ENCODE data around the gene PKIB. TPM values are rescaled to one million over a fixed set of nuclear protein-coding genes. Genes with fewer than 3 reads are reported as not detected.

PKIB gene
- polyA plus RNA-seq, 2 of the 4 experiments (the other 2 are of a cell fraction) = 0.37 to 1.5 TPM

DNA sequence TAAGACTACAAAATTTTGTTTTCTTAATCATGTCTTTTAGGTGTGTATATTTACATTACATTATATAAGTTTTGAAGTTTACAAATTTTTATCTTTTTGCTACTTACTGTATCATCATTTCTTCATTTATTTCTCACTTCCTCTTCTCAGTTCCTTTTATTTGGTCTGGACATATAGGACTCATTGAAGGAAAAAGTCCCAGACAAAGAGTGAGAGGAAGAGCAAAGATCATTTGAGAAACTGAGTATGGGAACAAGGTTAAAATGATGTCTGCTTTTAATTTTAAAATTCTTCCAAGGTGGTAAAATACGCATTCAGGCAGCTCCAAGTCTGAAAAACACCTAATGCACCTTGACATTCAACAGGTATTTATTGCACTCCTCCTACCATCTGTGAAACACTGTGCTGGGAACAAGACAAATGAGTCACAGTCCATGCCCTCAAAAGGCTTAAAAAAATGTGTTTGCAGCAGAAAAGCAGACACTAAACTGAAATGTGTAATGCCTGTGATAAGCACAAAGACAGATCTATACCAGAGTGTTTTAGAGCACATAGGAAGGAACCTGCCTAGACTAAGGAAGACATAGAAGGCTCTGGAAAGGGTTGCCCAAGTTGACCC, 63.2 kb downstream of the PKIB start:
- 20% methylated on average over 1 of the region's 1 CpG for WGBS (ENCODE audit: missing lambda C conversion rate)
- ATAC-seq = no peak
- ChIA-PET CTCF (no interaction called here), POLR2A (no interaction called here)
- DNase-seq (ENCODE audit: low read depth in 1 of 2, low spot score in 1 of 2) = no peak
- Histone ChIP-seq H3K27ac (no peak overlapping the region), H3K9me3 (no peaks in the 10 kb centered on the region), H3K4me2 (no peak overlapping the region), H3K4me1 (no peaks in the 10 kb centered on the region), H3K4me3 (no peak overlapping the region)
- TF ChIP-seq PBX3 (IDR thresholded peaks at IDR 0.05) (no peak), TFCP2L1 (CRISPR knock-in tag; IDR thresholded peaks at IDR 0.05) (no peak), EP300 (IDR thresholded peaks at IDR 0.05) (no peak), EHF (CRISPR knock-in tag; IDR thresholded peaks at IDR 0.05) (no peak), MAZ (IDR thresholded peaks at IDR 0.05; ENCODE audit: borderline replicate concordance, low read depth, low read length) (no peak), PHF8 (IDR thresholded peaks at IDR 0.05; ENCODE audit: borderline replicate concordance, low read depth) (no peak), RCOR1 (IDR thresholded peaks at IDR 0.05; ENCODE audit: low read depth, low read length) (no peak), ZNF302 (CRISPR knock-in tag; IDR thresholded peaks at IDR 0.05) (no peak), JUN (IDR thresholded peaks at IDR 0.05) (no peak), CHD4 (IDR thresholded peaks at IDR 0.05; ENCODE audit: borderline replicate concordance) (no peak), RARB (CRISPR knock-in tag; IDR thresholded peaks at IDR 0.05) (no peak), ZFP36 (IDR thresholded peaks at IDR 0.05; ENCODE audit: borderline replicate concordance, partially characterized antibody) (no peak), RAD21 (conservative IDR thresholded peaks at IDR 0.05 in 1 of 2, IDR thresholded peaks at IDR 0.05 in 1 of 2) (no peak)
- TF ChIP-seq, protein P1, sequence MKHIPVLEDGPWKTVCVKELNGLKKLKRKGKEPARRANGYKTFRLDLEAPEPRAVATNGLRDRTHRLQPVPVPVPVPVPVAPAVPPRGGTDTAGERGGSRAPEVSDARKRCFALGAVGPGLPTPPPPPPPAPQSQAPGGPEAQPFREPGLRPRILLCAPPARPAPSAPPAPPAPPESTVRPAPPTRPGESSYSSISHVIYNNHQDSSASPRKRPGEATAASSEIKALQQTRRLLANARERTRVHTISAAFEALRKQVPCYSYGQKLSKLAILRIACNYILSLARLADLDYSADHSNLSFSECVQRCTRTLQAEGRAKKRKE (CRISPR knock-in tag; IDR thresholded peaks at IDR 0.05; ENCODE audit: low read depth) = no peak
- no peak for FAIRE-seq

DNA sequence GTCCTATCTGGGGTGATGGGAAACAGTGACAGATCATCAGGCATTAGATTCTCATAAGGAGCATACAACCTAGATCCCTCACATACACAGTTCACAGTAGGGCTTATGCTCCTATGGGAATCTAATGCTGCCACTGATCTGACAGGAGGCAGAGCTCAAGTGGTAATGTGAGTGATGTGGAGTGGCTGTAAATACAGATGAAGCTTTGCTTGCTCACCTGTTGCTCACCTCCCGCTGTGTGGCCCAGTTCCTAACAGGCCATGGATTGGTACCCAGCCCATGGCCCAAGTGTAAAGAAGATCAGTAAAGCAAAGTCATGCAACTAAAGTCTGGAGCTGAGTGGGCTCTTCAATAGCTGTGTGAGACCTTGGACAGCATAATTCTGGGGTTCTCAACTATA, 65.9 kb downstream of the PKIB start:
- Histone ChIP-seq H3K4me1 (no peaks in the 10 kb centered on the region), H3K4me2 (no peak overlapping the region), H3K27ac (no peak overlapping the region), H3K4me3 (no peak overlapping the region), H3K9me3 (no peaks in the 10 kb centered on the region)
- TF ChIP-seq, protein P2, sequence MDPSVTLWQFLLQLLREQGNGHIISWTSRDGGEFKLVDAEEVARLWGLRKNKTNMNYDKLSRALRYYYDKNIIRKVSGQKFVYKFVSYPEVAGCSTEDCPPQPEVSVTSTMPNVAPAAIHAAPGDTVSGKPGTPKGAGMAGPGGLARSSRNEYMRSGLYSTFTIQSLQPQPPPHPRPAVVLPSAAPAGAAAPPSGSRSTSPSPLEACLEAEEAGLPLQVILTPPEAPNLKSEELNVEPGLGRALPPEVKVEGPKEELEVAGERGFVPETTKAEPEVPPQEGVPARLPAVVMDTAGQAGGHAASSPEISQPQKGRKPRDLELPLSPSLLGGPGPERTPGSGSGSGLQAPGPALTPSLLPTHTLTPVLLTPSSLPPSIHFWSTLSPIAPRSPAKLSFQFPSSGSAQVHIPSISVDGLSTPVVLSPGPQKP (IDR thresholded peaks at IDR 0.05; ENCODE audit: low read depth, low read length) = no peak
- TF ChIP-seq ZFP36 (IDR thresholded peaks at IDR 0.05; ENCODE audit: borderline replicate concordance, partially characterized antibody) (no peak), KDM5A (IDR thresholded peaks at IDR 0.05) (no peak), E2F6 (IDR thresholded peaks at IDR 0.05; ENCODE audit: borderline replicate concordance, low read depth) (no peak), CBX2 (IDR thresholded peaks at IDR 0.05; ENCODE audit: borderline replicate concordance, low read depth) (no peak), MAX (IDR thresholded peaks at IDR 0.05) (no peak), HES2 (IDR thresholded peaks at IDR 0.05) (no peak), TFCP2L1 (CRISPR knock-in tag; IDR thresholded peaks at IDR 0.05) (no peak), FOSL2 (IDR thresholded peaks at IDR 0.05) (no peak), FOSL2 (CRISPR knock-in tag; IDR thresholded peaks at IDR 0.05) (no peak), EP300 (IDR thresholded peaks at IDR 0.05) (no peak), HMGXB4 (CRISPR knock-in tag; IDR thresholded peaks at IDR 0.05; ENCODE audit: borderline replicate concordance) (no peak), CHD2 (IDR thresholded peaks at IDR 0.05; ENCODE audit: low read length, partially characterized antibody) (no peak), RARB (CRISPR knock-in tag; IDR thresholded peaks at IDR 0.05) (no peak)
- TF ChIP-seq, protein P3, sequence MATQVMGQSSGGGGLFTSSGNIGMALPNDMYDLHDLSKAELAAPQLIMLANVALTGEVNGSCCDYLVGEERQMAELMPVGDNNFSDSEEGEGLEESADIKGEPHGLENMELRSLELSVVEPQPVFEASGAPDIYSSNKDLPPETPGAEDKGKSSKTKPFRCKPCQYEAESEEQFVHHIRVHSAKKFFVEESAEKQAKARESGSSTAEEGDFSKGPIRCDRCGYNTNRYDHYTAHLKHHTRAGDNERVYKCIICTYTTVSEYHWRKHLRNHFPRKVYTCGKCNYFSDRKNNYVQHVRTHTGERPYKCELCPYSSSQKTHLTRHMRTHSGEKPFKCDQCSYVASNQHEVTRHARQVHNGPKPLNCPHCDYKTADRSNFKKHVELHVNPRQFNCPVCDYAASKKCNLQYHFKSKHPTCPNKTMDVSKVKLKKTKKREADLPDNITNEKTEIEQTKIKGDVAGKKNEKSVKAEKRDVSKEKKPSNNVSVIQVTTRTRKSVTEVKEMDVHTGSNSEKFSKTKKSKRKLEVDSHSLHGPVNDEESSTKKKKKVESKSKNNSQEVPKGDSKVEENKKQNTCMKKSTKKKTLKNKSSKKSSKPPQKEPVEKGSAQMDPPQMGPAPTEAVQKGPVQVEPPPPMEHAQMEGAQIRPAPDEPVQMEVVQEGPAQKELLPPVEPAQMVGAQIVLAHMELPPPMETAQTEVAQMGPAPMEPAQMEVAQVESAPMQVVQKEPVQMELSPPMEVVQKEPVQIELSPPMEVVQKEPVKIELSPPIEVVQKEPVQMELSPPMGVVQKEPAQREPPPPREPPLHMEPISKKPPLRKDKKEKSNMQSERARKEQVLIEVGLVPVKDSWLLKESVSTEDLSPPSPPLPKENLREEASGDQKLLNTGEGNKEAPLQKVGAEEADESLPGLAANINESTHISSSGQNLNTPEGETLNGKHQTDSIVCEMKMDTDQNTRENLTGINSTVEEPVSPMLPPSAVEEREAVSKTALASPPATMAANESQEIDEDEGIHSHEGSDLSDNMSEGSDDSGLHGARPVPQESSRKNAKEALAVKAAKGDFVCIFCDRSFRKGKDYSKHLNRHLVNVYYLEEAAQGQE (IDR thresholded peaks at IDR 0.05) = no peak
- ChIA-PET POLR2A (no interaction called here), CTCF (no interaction called here)
- ATAC-seq (no peak), FAIRE-seq (no peak), DNase-seq (ENCODE audit: low read depth in 1 of 2, low spot score in 1 of 2) (no peak)
- WGBS (ENCODE audit: missing lambda C conversion rate) = 73% methylated on average over 1 of the region's 1 CpG

All from A549 (cell line).